ENCODE measurements around the gene CHIT1. TPM values are rescaled to one million over a fixed set of nuclear protein-coding genes. Genes with fewer than 3 reads are reported as not detected.

CHIT1 gene
- total and polyA plus RNA-seq, 9 of the 15 experiments (the other 6 are each of a cell fraction or from before 2014, with no cell fraction given), result not detected

- TF ChIP-seq U2AF2 (optimal IDR thresholded peaks at IDR 0.05; ENCODE audit: low read depth, low read length) (no peak), ZNF263 (CRISPR knock-in tag; IDR thresholded peaks at IDR 0.05; ENCODE audit: borderline replicate concordance) (0 out of 2 replicates have a peak, but pooled peaks have one; percentile 24), ATF7 (IDR thresholded peaks at IDR 0.05) (no peak), SETDB1 (IDR thresholded peaks at IDR 0.05; ENCODE audit: low read length) (no peak), MEF2A (IDR thresholded peaks at IDR 0.05; ENCODE audit: control insufficient read depth, low read depth, low read length) (no peak), TAF1 (IDR thresholded peaks at IDR 0.05; ENCODE audit: control insufficient read depth, extremely low read depth, insufficient read depth, low read length, severe bottlenecking) (no peak), ZBTB17 (CRISPR knock-in tag; IDR thresholded peaks at IDR 0.05) (no peak), MTA1 (IDR thresholded peaks at IDR 0.05; ENCODE audit: borderline replicate concordance) (no peak), USF2 (CRISPR knock-in tag; IDR thresholded peaks at IDR 0.05) (peak; percentile 96), ZFP91 (CRISPR knock-in tag; IDR thresholded peaks at IDR 0.05) (no peak), HSF4 (CRISPR knock-in tag; IDR thresholded peaks at IDR 0.05; ENCODE audit: borderline replicate concordance) (no peak), TOE1 (IDR thresholded peaks at IDR 0.05; ENCODE audit: borderline replicate concordance) (peak; percentile 98), TOE1 (CRISPR knock-in tag; IDR thresholded peaks at IDR 0.05; ENCODE audit: borderline replicate concordance, low read depth) (no peak), RBFOX2 (IDR thresholded peaks at IDR 0.05; ENCODE audit: low read depth, low read length) (no peak), NFYB (IDR thresholded peaks at IDR 0.05; ENCODE audit: extremely low read depth, insufficient read length) (peak; percentile 31), BHLHE40 (IDR thresholded peaks at IDR 0.05; ENCODE audit: low read length) (no peak), ZBTB8A (IDR thresholded peaks at IDR 0.05; ENCODE audit: partially characterized antibody) (no peak), ID3 (CRISPR knock-in tag; IDR thresholded peaks at IDR 0.05) (no peak), ID3 (tag; IDR thresholded peaks at IDR 0.05) (no peak), CTCFL (IDR thresholded peaks at IDR 0.05; ENCODE audit: borderline replicate concordance, insufficient read depth, low read depth, low read length, poor library complexity, severe bottlenecking) (no peak), PRMT5 (CRISPR knock-in tag; IDR thresholded peaks at IDR 0.05) (no peak), CBX5 (IDR thresholded peaks at IDR 0.05; ENCODE audit: borderline replicate concordance, low read depth) (no peak), ARNT (IDR thresholded peaks at IDR 0.05) (no peak), GATAD2A (IDR thresholded peaks at IDR 0.05) (no peak), ZNF431 (CRISPR knock-in tag; IDR thresholded peaks at IDR 0.05) (no peak), DPF2 (IDR thresholded peaks at IDR 0.05) (no peak)
Measured at GRCh38 chr1:203271018-203271743, 41.7 kb upstream of the CHIT1 start (continued).
